Measurements from ENCODE around the gene PPP5C. TPM values are rescaled to one million over a fixed set of nuclear protein-coding genes. Genes with fewer than 3 reads are reported as not detected.
"Not testable (repeated sequence)": the region's sequence is repeated elsewhere in the genome, so short reads cannot be mapped to it uniquely, and the experiment has no call there.

Gene PPP5C
- total and polyA plus RNA-seq, 2 of the 13 experiments (the other 11 are each of a cell fraction or from before 2014, with no cell fraction given), result 41.6 to 67.9 TPM

GRCh38 chr19:46415804-46416709 lies 69.2 kb downstream of the PPP5C start (continued):
- TF ChIP-seq ZBTB33 (CRISPR knock-in tag; IDR thresholded peaks at IDR 0.05) (peak; percentile 6; the same call in 1 of the 2 replicates), ZNF564 (CRISPR knock-in tag; IDR thresholded peaks at IDR 0.05) (peak; percentile 49; the same call in 1 of the 2 replicates), HNRNPLL (IDR thresholded peaks at IDR 0.05; ENCODE audit: low read depth, low read length, poor library complexity, severe bottlenecking) (peak; percentile 98), SP4 (CRISPR knock-in tag; IDR thresholded peaks at IDR 0.05) (0 out of 2 replicates have a peak, but pooled peaks have one; percentile 44), ZNF770 (CRISPR knock-in tag; IDR thresholded peaks at IDR 0.05) (peak; percentile 42), PPARG (CRISPR knock-in tag; conservative IDR thresholded peaks at IDR 0.05) (peak; percentile 44; the same call in 1 of the 2 replicates), SOX5 (CRISPR knock-in tag; IDR thresholded peaks at IDR 0.05; ENCODE audit: borderline replicate concordance) (peak; percentile 24; the same call in 1 of the 2 replicates), RFX1 (IDR thresholded peaks at IDR 0.05) (peak; percentile 72), HBP1 (CRISPR knock-in tag; IDR thresholded peaks at IDR 0.05; ENCODE audit: low read depth) (peak; percentile 60; the same call in 1 of the 2 replicates), GABPB1 (CRISPR knock-in tag; IDR thresholded peaks at IDR 0.05) (peak; percentile 50; the same call in 1 of the 2 replicates), PATZ1 (CRISPR knock-in tag; IDR thresholded peaks at IDR 0.05) (peak; percentile 86), SIN3A (IDR thresholded peaks at IDR 0.05; ENCODE audit: borderline replicate concordance, low read depth, low read length) (0 out of 2 replicates have a peak, but pooled peaks have one; percentile 62), IKZF5 (CRISPR knock-in tag; IDR thresholded peaks at IDR 0.05) (peak; percentile 29; the same call in 1 of the 2 replicates), ZNF709 (CRISPR knock-in tag; IDR thresholded peaks at IDR 0.05) (0 out of 2 replicates have a peak, but pooled peaks have one; percentile 51), SOX13 (CRISPR knock-in tag; conservative IDR thresholded peaks at IDR 0.05 in 1 of 2, IDR thresholded peaks at IDR 0.05 in 1 of 2) (peak in 1 of 2 experiments; percentile 31; a peak in 2 of 4 replicates), ZNF441 (CRISPR knock-in tag; IDR thresholded peaks at IDR 0.05; ENCODE audit: borderline replicate concordance) (peak; percentile 72; the same call in 1 of the 2 replicates)
- TF ChIP-seq SOX13 (IDR thresholded peaks at IDR 0.05), result not testable (repeated sequence)
